ENCODE measurements around the gene STPG4.

The STPG4 gene

DNA sequence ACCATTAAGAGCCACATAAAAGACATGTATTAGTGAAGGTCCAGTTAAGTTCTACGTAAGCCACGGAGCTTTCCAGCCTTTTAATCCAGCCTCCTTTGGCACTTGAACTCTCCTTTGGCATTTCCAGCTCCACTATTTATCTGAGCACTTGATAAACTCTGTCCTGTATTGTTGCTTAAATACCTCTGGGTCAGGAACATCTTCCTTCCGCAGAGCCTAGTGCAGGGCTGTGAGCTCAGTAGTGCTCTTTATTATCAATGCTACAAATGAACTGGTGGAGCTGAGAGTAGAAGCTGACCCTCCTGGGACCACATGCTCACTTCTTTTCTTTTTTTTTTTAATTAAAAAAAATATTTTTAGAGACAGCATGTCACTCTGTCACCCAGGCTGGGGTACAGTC lies 4.9 kb downstream of the STPG4 start:
- no peak for TF ChIP-seq CTCF (IDR thresholded peaks at IDR 0.05; ENCODE audit: low read depth, low read length)
- H3K4me3 ChIP-seq (ENCODE audit: low read depth, low read length), result no peak overlapping the region

GRCh38 chr2:47147021-47147420 lies 8.1 kb downstream of the STPG4 start:
- TF ChIP-seq CTCF (IDR thresholded peaks at IDR 0.05; ENCODE audit: low read depth, low read length), result no peak
- no peak overlapping the region for H3K4me3 ChIP-seq (ENCODE audit: low read depth, low read length)

DNA sequence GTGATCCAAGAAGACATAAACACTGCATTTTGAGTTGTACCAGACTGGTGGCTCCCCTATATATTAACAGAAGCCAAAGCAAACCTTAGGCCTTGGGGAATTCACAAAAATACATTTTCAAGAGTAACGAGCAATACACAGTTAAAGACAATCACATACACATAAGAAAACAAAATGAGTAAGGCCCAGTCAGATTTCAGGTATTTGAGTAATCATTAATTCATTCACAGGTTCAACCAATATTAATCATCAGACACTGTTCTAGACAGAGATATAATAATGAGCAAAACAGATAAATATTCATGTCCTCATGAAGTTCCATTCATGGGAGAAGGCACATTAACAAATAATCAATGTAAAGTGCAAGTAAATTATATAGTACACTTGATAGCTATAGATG lies 9.6 kb downstream of the STPG4 start:
- no peak overlapping the region for H3K4me3 ChIP-seq (ENCODE audit: low read depth, low read length)
- TF ChIP-seq CTCF (IDR thresholded peaks at IDR 0.05; ENCODE audit: low read depth, low read length), result no peak

DNA sequence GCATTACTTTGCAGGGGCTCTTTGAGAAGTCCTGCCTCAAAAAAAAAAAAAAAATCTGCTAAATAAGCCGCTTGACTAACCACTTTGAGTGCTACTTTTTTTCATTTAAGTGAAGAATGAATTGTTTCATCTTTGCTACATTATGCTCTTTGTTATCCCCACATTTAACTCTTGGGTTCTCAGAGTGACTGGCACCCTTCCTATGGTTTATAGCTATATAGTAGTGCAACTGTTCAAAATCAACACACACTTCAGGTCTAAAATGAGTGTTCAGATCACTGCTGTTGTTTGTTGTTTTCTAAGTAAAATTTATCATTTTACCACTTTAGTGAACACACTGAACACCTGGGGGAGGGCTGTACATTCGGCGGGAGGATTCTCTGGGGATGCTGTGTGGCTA lies 13.6 kb downstream of the STPG4 start:
- no peak overlapping the region for H3K4me3 ChIP-seq (ENCODE audit: low read depth, low read length)

DNA sequence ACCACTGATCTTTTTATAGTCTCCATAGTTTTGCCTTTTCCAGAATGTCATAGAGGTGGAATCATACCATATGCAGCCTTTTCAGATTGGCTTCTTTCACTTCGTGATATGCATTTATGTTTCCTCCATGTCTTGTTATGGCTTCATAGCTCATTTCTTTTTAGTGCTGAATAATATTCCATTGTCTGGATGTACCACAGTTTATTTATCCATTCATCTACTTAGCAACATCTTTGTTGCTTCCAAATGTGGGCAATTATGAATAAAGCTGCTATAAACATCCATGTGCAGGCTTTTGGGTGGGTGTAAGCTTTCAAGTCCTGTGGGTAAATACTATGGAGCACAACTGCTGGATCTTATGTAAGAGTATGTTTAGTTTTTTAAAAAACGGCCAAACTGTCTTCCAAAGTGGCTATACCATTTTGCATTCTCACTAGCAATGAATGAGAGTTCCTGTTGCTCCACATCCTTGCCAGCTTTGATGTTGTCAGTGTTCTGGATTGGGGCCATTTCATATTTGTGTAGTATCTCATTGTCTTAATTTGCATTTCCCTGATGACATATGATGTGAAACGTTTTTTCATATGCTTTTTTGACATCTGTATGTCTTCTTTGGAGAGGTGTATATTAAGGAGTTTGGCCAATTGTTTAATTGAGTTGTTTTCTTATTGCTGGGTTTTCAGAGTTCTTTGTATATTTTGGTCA lies 20.6 kb downstream of the STPG4 start:
- H3K4me3 ChIP-seq (ENCODE audit: low read depth, low read length), result no peak overlapping the region
- TF ChIP-seq CTCF (IDR thresholded peaks at IDR 0.05; ENCODE audit: low read depth, low read length), result no peak

More for the DNA sequence above, 13.6 kb downstream of the STPG4 start:
- no peak for TF ChIP-seq CTCF (IDR thresholded peaks at IDR 0.05; ENCODE audit: low read depth, low read length)

DNA sequence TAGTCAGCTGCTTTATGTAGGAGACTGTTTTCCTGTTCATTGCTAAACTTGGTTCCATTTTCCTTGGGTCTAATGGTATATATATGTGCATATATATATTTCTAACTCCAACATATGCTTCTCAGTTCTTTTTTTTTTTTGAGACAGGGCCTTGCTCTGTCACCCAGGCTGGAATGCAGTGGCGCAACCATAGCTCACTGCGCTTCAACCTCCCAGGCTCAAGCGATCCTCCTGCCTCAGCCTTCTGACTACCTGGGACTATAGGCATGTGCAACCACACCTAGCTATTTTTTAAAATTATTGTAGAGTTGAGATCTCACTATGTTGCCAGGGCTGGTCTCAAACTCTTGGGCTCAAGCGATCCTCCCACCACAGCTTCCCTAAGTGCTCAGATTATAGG lies 22.1 kb downstream of the STPG4 start:
- no peak for TF ChIP-seq CTCF (IDR thresholded peaks at IDR 0.05; ENCODE audit: low read depth, low read length)
- no peak overlapping the region for H3K4me3 ChIP-seq (ENCODE audit: low read depth, low read length)

GRCh38 chr2:47129191-47129706 lies 25.9 kb downstream of the STPG4 start:
- TF ChIP-seq CTCF (IDR thresholded peaks at IDR 0.05; ENCODE audit: low read depth, low read length), result no peak
- no peak overlapping the region for H3K4me3 ChIP-seq (ENCODE audit: low read depth, low read length)
